Osteocyte (in vitro differentiated cells): ENCODE results near the gene TMEM132C. TPM values are rescaled to one million over a fixed set of nuclear protein-coding genes. Genes with fewer than 3 reads are reported as not detected.

Source experiments
- DNase-seq: peaks from one replicate; pipeline ENCODE4 v3.0.0; 2021; ENCODE audit warnings: mixed read lengths; ENCODE audit not compliant: unreplicated experiment; ENCODE audit errors: extremely low spot score
- H3K27ac Mint-ChIP-seq: one replicate; pipeline ENCODE4 v1.8.0; 2021; ENCODE audit warnings: mild to moderate bottlenecking, mixed read lengths; ENCODE audit not compliant: unreplicated experiment
- H3K27me3 Mint-ChIP-seq: one replicate; pipeline ENCODE4 v1.8.0; 2021; ENCODE audit warnings: mixed read lengths; ENCODE audit not compliant: unreplicated experiment
- H3K36me3 Mint-ChIP-seq: one replicate; pipeline ENCODE4 v1.8.0; 2021; ENCODE audit warnings: mixed read lengths; ENCODE audit not compliant: unreplicated experiment
- H3K4me1 Mint-ChIP-seq: one replicate; pipeline ENCODE4 v1.8.0; 2021; ENCODE audit warnings: mixed read lengths; ENCODE audit not compliant: unreplicated experiment
- H3K4me3 Mint-ChIP-seq: one replicate; pipeline ENCODE4 v1.8.0; 2021; ENCODE audit warnings: mild to moderate bottlenecking, moderate library complexity, mixed read lengths; ENCODE audit not compliant: unreplicated experiment
- H3K9me3 Mint-ChIP-seq: one replicate; pipeline ENCODE4 v1.8.0; 2021; ENCODE audit warnings: mixed read lengths; ENCODE audit not compliant: unreplicated experiment
- CTCF ChIP-seq: fragments of 200-600 bp; sonication (generic); IDR thresholded peaks from 2 replicates; pipeline ENCODE4 v1.5.0; 2021; ENCODE audit warnings: antibody characterized with exemption, mild to moderate bottlenecking, moderate library complexity
- total RNA-seq: library from RNA; stranded (reverse); gene quantifications from 2 replicates; pipeline ENCODE4 v1.2.1, GENCODE V29; 2021

Gene TMEM132C
- total RNA-seq, 1 donor from 2014 or later: not detected

- H3K4me1 Mint-ChIP-seq: no peaks in the 10 kb centered on the region
These were observed 49.1 kb downstream of the TMEM132C start for GRCh38 chr12:128316078-128316477.

GRCh38 chr12:128316973-128317526 is 50.1 kb downstream of the TMEM132C start:
- Mint-ChIP-seq H3K4me3 (no peak overlapping the region), H3K9me3 (peaks cover 42% of the 10 kb centered on the region), H3K27ac (no peak overlapping the region), H3K36me3 (no peaks in the 10 kb centered on the region), H3K27me3 (no peaks in the 10 kb centered on the region), H3K4me1 (no peaks in the 10 kb centered on the region)
- DNase-seq: no peak
- TF ChIP-seq CTCF: no peak

More at GRCh38 chr12:128316078-128316477, 49.1 kb downstream of the TMEM132C start:
- H3K27me3 Mint-ChIP-seq: no peaks in the 10 kb centered on the region
- H3K4me3 Mint-ChIP-seq: no peak overlapping the region
- H3K36me3 Mint-ChIP-seq: no peaks in the 10 kb centered on the region
- H3K27ac Mint-ChIP-seq: no peak overlapping the region
- no peak for DNase-seq
- TF ChIP-seq CTCF: no peak
- peaks cover 40% of the 10 kb centered on the region for H3K9me3 Mint-ChIP-seq

GRCh38 chr12:128318341-128318740 is 51.4 kb downstream of the TMEM132C start:
- Mint-ChIP-seq H3K9me3 (peaks cover 42% of the 10 kb centered on the region), H3K27me3 (no peaks in the 10 kb centered on the region)

GRCh38 chr12:128318946-128319345 is 52.0 kb downstream of the TMEM132C start:
- Mint-ChIP-seq H3K36me3 (no peaks in the 10 kb centered on the region), H3K27ac (no peak overlapping the region), H3K27me3 (no peaks in the 10 kb centered on the region), H3K4me3 (no peak overlapping the region), H3K4me1 (no peaks in the 10 kb centered on the region), H3K9me3 (peaks cover 46% of the 10 kb centered on the region)
- no peak for TF ChIP-seq CTCF
- no peak for DNase-seq

More at GRCh38 chr12:128318341-128318740, 51.4 kb downstream of the TMEM132C start:
- Mint-ChIP-seq H3K36me3 (no peaks in the 10 kb centered on the region), H3K4me3 (no peak overlapping the region), H3K4me1 (no peaks in the 10 kb centered on the region), H3K27ac (no peak overlapping the region)
- TF ChIP-seq CTCF: no peak
- DNase-seq: no peak

- Mint-ChIP-seq H3K27ac (no peak overlapping the region), H3K4me1 (no peaks in the 10 kb centered on the region), H3K9me3 (peaks cover 34% of the 10 kb centered on the region), H3K36me3 (no peaks in the 10 kb centered on the region), H3K4me3 (no peak overlapping the region), H3K27me3 (no peaks in the 10 kb centered on the region)
- no peak for TF ChIP-seq CTCF
- DNase-seq: no peak
These were observed 55.4 kb downstream of the TMEM132C start for GRCh38 chr12:128322341-128322740.
